ENCODE measurements around the gene THAP6. TPM values are rescaled to one million over a fixed set of nuclear protein-coding genes. Genes with fewer than 3 reads are reported as not detected.
"Not testable (repeated sequence)": the region's sequence is repeated elsewhere in the genome, so short reads cannot be mapped to it uniquely, and the experiment has no call there.

THAP6 gene
- total RNA-seq, 1 donor from 2014 or later: 16.0 TPM

- Histone ChIP-seq H3K4me3 (ENCODE audit: low read depth, low read length) (no peak overlapping the region), H3K27me3 (ENCODE audit: control insufficient read depth, insufficient read depth, low read length) (no peaks in the 10 kb centered on the region), H3K36me3 (ENCODE audit: control insufficient read depth, insufficient read depth, low read length) (no peaks in the 10 kb centered on the region)
- TF ChIP-seq CTCF (IDR thresholded peaks at IDR 0.05; ENCODE audit: insufficient read depth, low read length, poor library complexity, severe bottlenecking): no peak
- DNase-seq (ENCODE audit: low read depth): no peak
These were observed 13.2 kb downstream of the THAP6 start for GRCh38 chr4:75527482-75527881.

DNA sequence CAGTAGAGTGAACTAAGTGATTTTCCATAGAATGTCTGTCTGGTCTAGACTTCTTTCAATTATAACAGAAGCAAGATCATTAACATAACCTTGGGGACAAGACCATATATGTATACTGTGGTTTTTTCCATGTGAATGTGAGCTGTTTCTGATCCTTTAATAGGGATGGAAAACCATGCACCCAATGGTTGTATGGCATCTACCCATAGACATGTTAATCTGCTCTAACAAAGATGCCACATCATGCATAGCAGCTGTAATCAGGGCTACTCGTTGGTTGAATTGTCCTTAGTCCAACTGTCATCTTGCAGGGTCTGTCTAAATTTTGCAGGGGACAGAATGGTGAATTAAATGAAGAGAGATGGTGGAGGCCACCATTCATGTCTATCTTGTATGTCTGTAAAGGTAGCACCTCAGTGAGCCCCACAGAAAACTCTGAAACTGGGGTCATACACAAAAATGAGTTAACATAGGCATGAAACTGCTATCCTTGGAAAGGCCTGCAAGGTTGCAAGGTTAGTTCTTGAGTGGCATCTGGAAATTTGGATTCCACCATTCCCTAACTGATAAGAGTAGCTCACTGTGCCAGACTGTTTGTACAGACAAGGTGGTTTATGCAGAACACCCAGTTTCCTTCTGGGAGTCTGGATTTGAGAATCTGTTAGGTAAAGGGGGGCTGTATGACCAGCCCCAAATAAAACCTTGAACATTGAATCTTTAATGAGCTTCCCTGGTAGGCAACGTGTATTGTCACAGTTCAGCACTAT, 16.5 kb downstream of the THAP6 start:
- H3K36me3 ChIP-seq (ENCODE audit: control insufficient read depth, insufficient read depth, low read length): no peaks in the 10 kb centered on the region
- no peak for DNase-seq (ENCODE audit: low read depth)
- no peak overlapping the region for H3K4me3 ChIP-seq (ENCODE audit: low read depth, low read length)
- no peak for TF ChIP-seq CTCF (IDR thresholded peaks at IDR 0.05; ENCODE audit: insufficient read depth, low read length, poor library complexity, severe bottlenecking)
- no peaks in the 10 kb centered on the region for H3K27me3 ChIP-seq (ENCODE audit: control insufficient read depth, insufficient read depth, low read length)

DNA sequence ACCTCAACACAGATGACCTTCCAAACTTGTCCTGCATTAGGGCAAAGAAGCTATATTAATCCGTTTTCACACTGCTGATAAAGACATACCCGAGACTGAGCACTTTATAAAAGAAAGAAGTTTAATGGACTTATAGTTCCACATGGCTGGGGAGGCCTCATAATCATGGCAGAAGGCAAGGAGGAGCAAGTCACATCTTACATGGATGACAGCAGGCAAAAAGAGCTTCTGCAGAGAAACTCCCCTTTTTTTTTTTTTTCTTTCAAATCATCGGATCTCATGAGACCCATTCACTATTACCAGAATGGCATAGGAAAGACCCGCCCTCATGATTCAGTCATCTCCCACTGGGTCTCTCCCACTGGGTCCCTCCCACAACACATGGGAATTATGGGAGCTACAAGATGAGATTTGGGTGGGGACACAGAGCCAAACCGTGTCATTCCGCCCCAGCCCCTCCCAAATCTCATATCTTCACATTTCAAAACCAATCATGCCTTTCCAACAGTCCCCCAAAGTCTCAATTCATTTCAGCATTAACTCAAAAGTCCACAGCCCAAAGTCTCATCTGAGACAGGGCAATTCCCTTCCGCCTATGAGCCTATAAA, 17.4 kb downstream of the THAP6 start:
- H3K27me3 ChIP-seq (ENCODE audit: control insufficient read depth, insufficient read depth, low read length); DNase-seq (ENCODE audit: low read depth); H3K4me3 ChIP-seq (ENCODE audit: low read depth, low read length); H3K36me3 ChIP-seq (ENCODE audit: control insufficient read depth, insufficient read depth, low read length): not testable (repeated sequence)

DNA sequence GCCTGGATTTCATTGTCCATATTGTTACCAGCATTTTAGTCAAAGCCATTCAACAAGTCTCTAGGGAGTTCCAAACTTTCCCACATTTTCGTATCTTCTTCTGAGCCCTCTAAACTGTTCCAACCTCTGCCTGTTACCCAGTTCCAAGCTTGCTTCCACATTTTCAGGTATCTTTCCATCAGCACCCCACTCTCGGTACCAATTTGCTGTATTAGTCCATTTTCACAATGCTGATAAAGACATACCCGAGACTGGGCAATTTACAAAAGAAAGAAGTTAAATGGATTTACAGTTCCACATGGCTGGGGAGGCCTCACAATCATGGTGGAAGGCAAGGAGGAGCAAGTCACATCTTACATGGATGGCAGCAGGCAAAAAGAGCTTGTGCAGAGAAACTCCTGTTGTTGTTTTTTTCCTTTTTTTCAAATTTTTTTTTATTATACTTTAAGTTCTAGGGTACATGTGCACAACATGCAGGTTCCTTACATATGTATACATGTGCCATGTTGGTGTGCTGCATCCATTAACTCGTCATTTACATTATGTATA, 19.1 kb downstream of the THAP6 start:
- not testable (repeated sequence) for H3K27me3 ChIP-seq (ENCODE audit: control insufficient read depth, insufficient read depth, low read length); H3K4me3 ChIP-seq (ENCODE audit: low read depth, low read length); H3K36me3 ChIP-seq (ENCODE audit: control insufficient read depth, insufficient read depth, low read length); DNase-seq (ENCODE audit: low read depth)

- H3K27me3 ChIP-seq (ENCODE audit: control insufficient read depth, insufficient read depth, low read length); DNase-seq (ENCODE audit: low read depth); H3K36me3 ChIP-seq (ENCODE audit: control insufficient read depth, insufficient read depth, low read length); H3K4me3 ChIP-seq (ENCODE audit: low read depth, low read length): not testable (repeated sequence)
These were observed 19.7 kb downstream of the THAP6 start for GRCh38 chr4:75533926-75534325.

DNA sequence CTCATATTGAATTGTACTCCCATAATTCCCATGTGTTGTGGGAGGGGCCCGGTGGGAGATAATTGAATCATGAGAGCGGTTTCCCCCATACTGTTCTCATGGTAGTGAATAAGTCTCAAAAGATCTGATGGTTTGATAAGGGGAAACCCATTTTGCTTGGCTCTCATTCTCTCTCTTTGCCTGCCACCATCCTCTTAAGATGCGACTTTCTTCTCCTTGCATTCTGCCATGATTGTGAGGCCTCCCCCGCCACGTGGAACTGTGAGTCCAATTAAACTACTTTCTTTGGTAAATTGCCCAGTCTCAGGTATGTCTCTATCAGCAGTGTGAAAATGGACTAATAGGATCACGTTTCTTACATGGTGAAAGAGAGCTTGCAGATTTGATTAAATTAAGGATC, 23.0 kb downstream of the THAP6 start:
- DNase-seq (ENCODE audit: low read depth); H3K27me3 ChIP-seq (ENCODE audit: control insufficient read depth, insufficient read depth, low read length); H3K36me3 ChIP-seq (ENCODE audit: control insufficient read depth, insufficient read depth, low read length); H3K4me3 ChIP-seq (ENCODE audit: low read depth, low read length): not testable (repeated sequence)

DNA sequence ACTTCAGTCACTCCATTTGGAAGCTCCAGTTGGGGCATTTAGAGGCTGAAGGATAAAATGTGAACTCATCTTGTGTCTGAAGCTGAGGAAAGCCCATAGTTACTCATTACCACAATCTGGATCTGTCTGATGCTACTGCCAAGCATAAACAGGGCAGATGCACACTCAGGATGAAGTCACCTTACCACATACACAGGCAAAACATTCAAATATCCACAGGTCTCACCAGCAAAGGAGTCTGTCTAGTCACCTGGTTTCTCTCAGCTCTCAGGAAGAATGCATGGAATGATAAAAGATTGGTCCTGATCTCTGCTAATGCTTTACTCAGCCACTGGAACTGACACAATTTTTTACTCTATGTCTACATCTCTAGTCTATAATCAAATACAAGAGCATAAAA, 28.6 kb downstream of the THAP6 start:
- H3K27me3 ChIP-seq (ENCODE audit: control insufficient read depth, insufficient read depth, low read length): no peaks in the 10 kb centered on the region
- no peak overlapping the region for H3K4me3 ChIP-seq (ENCODE audit: low read depth, low read length)
- peak; percentile 97 for DNase-seq (ENCODE audit: low read depth)
- no peaks in the 10 kb centered on the region for H3K36me3 ChIP-seq (ENCODE audit: control insufficient read depth, insufficient read depth, low read length)
- TF ChIP-seq CTCF (IDR thresholded peaks at IDR 0.05; ENCODE audit: insufficient read depth, low read length, poor library complexity, severe bottlenecking): no peak

- H3K27me3 ChIP-seq (ENCODE audit: control insufficient read depth, insufficient read depth, low read length); H3K36me3 ChIP-seq (ENCODE audit: control insufficient read depth, insufficient read depth, low read length); H3K4me3 ChIP-seq (ENCODE audit: low read depth, low read length); DNase-seq (ENCODE audit: low read depth): not testable (repeated sequence)
These were observed 29.9 kb downstream of the THAP6 start for GRCh38 chr4:75544220-75544619.

All from kidney epithelial cell (primary cell).